Heart right ventricle (tissue), 16 donors: ENCODE results near the gene DNAH3. TPM values are rescaled to one million over a fixed set of nuclear protein-coding genes. Genes with fewer than 3 reads are reported as not detected.

Experiments
- ATAC-seq, 8 donors: fragments of 200-7000 bp; cut with Tn5 transposase; one replicate each; pipeline ENCODE4 v1.9.1; 2020; ENCODE audit warnings: mild to moderate bottlenecking in 8 of 8, moderate library complexity in 8 of 8, moderate number of reproducible peaks in 1 of 8
- DNase-seq, 2 donors: peaks; one replicate each; pipeline ENCODE4 v3.0.0-alpha.2; 2020
- H3K27ac ChIP-seq, 10 donors: fragments of 200-600 bp; sonication (generic) in 2 of 10; one replicate each; pipeline versions ENCODE4 v1.5.0 to v1.8.0; 2020 to 2022; ENCODE audit warnings: mild to moderate bottlenecking in 3 of 10
- H3K27me3 ChIP-seq, 7 donors: fragments of 200-600 bp; one replicate each; pipeline ENCODE4 v1.8.0; 2021 to 2022; ENCODE audit warnings: mild to moderate bottlenecking in 2 of 7
- H3K36me3 ChIP-seq, 9 donors: fragments of 200-600 bp; sonication (generic) in 1 of 9; one replicate each; pipeline versions ENCODE4 v1.5.0 to v1.8.0; 2020 to 2022; ENCODE audit warnings: mild to moderate bottlenecking in 2 of 9
- H3K4me1 ChIP-seq, 9 donors: fragments of 200-600 bp; sonication (generic) in 1 of 9; one replicate each; pipeline versions ENCODE4 v1.5.0 to v1.8.0; 2020 to 2022; ENCODE audit warnings: mild to moderate bottlenecking in 4 of 9
- H3K4me3 ChIP-seq, 10 donors: fragments of 200-600 bp; sonication (generic) in 2 of 10; one replicate each; pipeline versions ENCODE4 v1.5.0 to v1.8.0; 2020 to 2022; ENCODE audit warnings: mild to moderate bottlenecking in 7 of 10, moderate library complexity in 2 of 10
- H3K9me3 ChIP-seq, 11 donors: fragments of 200-600 bp in 10 of 11; sonication (generic) in 2 of 11; one replicate each; pipeline versions ENCODE4 v1.5.0 to v1.8.0; 2013 to 2022; ENCODE audit warnings: mild to moderate bottlenecking in 2 of 11, control low read depth in 1 of 11, moderate library complexity in 1 of 11
- CTCF ChIP-seq, 9 donors: fragments of 200-600 bp; sonication (generic) in 2 of 9; IDR thresholded peaks; one replicate each; pipeline versions ENCODE4 v1.5.0 to v1.8.0; 2021 to 2022; ENCODE audit warnings: antibody characterized with exemption in 9 of 9, mild to moderate bottlenecking in 5 of 9, moderate library complexity in 1 of 9
- WGBS, 2 donors: extraction: QIAGEN DNeasy Blood & Tissue Kit; methylation state at CpG; one replicate each; pipeline ENCODE4 v1.1.7; 2013; ENCODE audit warnings: inconsistent platforms in 1 of 2; 5-methylcytosine and 5-hydroxymethylcytosine counted together
- intact Hi-C, 10 donors: fragments of 100-400 bp; cut with DNase I; formaldehyde crosslinking; loops; one replicate each; pipeline versions ENCODE4 v1.11.1 to v1.14.2; 2022
- polyA plus RNA-seq, 2 donors: library from polyadenylated mRNA; stranded (reverse); fragments of 200-250 nt; gene quantifications; one replicate each; pipeline ENCODE4 v1.2.3, GENCODE V29; 2013
- total RNA-seq, 10 donors: library from RNA; stranded (reverse); fragmentation: NEBNext Ultra II Directional in 3 of 10; extraction: Animal tissue kit (Norgen Biotek cat#: 25700) in 3 of 10; gene quantifications; one replicate each; pipeline versions ENCODE4 v1.2.1 to v1.2.4, GENCODE V29; 2021 to 2023
- donor health status: Arrhythmogenic right ventricular cardiomyopathy.
- donor health status: ischemic (EF 13 %, LVEDD 7.1; RV severe dilation, severe dysfunction).
- donor health status: healthy with polysubstance abuse.
- donor health status: DM: no; HTN: yes; CAD: no.
- donor health status: DM: no; HTN: no; CAD: no.
- donor health status: ischemic (EF 25% LVEDD 6.9; RV normal size, moderate dysfunction).
- donor health status: ischemic (EF 25% LVEDD 5.7; RV mildly dilated, moderate dysfunction).
- donor health status: healthy.
- donor health status: DM: yes; HTN: yes; CAD: no.
- donor health status: Ischemic cardiomyopathy.
- donor health status: ischemic (EF 35%, LVEDD 5.7; RV mildly dilated, moderate dysfunction).
- donor health status: nonischemic (EF 11% LVEDD 7.7; RV severe dilation, severe dysfunction).
- donor health status: DM: yes; HTN: yes; CAD: no.
- donor health status: PGD.
- donor health status: ischemic (EF 29% LVEDD 5.4; RV normal size, mild dysfunction).
- donor health status: nonischemic (EF 23%, LVEDD 6.1; RV moderate dilation, normal function).

The DNAH3 gene
- total and polyA plus RNA-seq, 12 donors, result 0.39 to 3.7 (median 1.0) TPM; not detected in 1

DNA sequence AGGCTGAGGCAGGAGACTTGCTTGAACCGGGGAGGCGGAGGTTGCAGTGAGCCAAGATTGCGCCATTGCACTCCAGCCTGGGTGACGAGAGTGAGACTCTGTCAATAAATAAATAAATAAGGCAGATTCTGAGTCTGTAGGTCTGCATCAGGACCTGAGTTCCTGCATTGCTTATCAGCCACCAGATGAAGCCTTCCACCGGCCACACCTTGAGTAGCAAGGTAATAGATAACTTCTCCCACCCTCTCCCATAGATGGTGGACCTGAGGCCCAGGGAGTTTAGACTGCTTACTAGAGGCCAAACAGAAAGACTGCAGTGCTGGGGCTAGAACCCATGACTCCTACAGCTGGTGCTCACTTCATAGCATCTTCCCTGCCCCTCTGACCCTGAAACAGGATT is 38.7 kb upstream of the DNAH3 start:
- intact Hi-C loops, result loop anchor here in 9 of 10 donors (2.0 to 10.0 kb wide), 7 partner anchors 85 to 1125 kb away; partner anchors contain the start of gene CRYM (in 1 of the 9)

DNA sequence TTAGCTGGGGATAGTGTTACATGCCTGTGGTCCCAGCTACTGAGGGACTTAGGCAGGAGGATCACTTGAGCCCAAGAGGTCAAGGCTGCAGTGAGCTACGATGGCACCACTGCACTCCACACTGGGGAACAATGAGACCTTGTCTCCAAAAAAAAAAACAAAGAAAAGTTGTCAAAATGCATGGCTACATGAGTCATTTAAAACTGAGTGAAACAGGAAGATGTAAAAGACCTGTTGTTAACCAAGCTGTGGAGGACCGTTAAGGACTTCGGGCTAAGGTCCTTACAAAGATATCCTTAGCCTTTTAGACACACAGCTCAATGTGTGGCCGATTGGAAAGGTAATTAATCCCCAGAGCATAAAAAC is 35.7 kb upstream of the DNAH3 start:
- Histone ChIP-seq H3K36me3 (peaks cover 0 to 28% (median 12%) of the 10 kb centered on the region in 9 donors), H3K27me3 (no peaks in the 10 kb centered on the region), H3K9me3 (peaks cover 0 to 10% (median 0%) of the 10 kb centered on the region in 11 donors), H3K4me3 (no peak overlapping the region), H3K27ac (no peak overlapping the region), H3K4me1 (peaks cover 0 to 8% (median 0%) of the 10 kb centered on the region in 9 donors)
- ATAC-seq (no peak), DNase-seq (no peak)
- intact Hi-C loops, result loop anchor here in 6 of 10 donors (5.0 to 10.0 kb wide), 6 partner anchors 88 to 1128 kb away; partner anchors contain the start of gene CRYM (in 1 of the 6)
- 65 to 82% methylated on average over 4 of the region's 4 CpGs for WGBS, 2 donors
- no peak for TF ChIP-seq CTCF (IDR thresholded peaks at IDR 0.05)

More for the DNA sequence above, 38.7 kb upstream of the DNAH3 start:
- no peak for TF ChIP-seq CTCF (IDR thresholded peaks at IDR 0.05)
- Histone ChIP-seq H3K4me3 (no peak overlapping the region), H3K27ac (no peak overlapping the region), H3K27me3 (no peaks in the 10 kb centered on the region), H3K9me3 (peaks cover 0 to 6% (median 0%) of the 10 kb centered on the region in 11 donors), H3K4me1 (peaks cover 0 to 8% (median 0%) of the 10 kb centered on the region in 9 donors), H3K36me3 (no peaks in the 10 kb centered on the region)
- DNase-seq, result no peak
- WGBS, 2 donors, result 85 to 90% methylated on average over 5 of the region's 5 CpGs
- no peak for ATAC-seq

DNA sequence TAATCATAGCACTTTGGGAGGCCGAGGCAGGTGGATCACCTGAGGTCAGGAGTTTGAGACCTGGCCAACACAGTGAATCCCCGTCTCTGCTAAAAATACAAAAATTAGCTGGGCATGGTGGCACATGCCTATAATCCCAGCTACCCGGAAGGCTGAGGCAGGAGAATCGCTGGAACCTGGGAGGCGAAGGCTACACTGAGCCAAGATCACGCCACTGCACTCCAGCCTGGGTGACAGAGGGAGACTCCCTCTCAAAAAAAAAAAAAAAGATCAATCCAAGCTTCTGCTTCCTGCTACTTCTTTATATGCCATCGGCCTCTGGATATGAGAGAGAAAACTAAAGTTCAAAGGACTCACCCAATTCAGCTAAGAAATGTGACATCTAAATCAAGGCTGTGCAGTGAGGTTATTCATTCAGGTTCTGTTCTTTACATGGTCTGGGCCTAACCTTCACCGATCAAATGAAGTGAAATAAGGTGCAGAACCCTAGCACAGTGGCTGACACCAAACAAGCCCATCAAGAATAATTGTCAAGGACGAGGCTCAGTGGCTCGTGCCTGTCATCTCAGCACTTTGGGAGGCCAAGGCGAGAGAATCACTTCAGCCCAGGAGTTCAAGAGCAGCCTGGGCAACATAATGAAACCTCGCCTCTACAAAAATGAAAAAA is 35.1 kb upstream of the DNAH3 start:
- intact Hi-C loops, result loop anchor here in 6 of 10 donors (5.0 to 10.0 kb wide), 6 partner anchors 89 to 1129 kb away; partner anchors contain the start of gene CRYM (in 1 of the 6)
- no peak overlapping the region for H3K4me3 ChIP-seq
- peaks cover 0 to 11% (median 0%) of the 10 kb centered on the region in 11 donors for H3K9me3 ChIP-seq
- 89 to 91% methylated on average over 12 of the region's 12 CpGs for WGBS, 2 donors
- TF ChIP-seq CTCF (IDR thresholded peaks at IDR 0.05), result no peak
- DNase-seq (no peak), ATAC-seq (no peak)
- H3K27ac ChIP-seq, result no peak overlapping the region
- peaks cover 0 to 8% (median 0%) of the 10 kb centered on the region in 9 donors for H3K4me1 ChIP-seq
- H3K27me3 ChIP-seq, result no peaks in the 10 kb centered on the region
- peaks cover 0 to 33% (median 18%) of the 10 kb centered on the region in 9 donors for H3K36me3 ChIP-seq

DNA sequence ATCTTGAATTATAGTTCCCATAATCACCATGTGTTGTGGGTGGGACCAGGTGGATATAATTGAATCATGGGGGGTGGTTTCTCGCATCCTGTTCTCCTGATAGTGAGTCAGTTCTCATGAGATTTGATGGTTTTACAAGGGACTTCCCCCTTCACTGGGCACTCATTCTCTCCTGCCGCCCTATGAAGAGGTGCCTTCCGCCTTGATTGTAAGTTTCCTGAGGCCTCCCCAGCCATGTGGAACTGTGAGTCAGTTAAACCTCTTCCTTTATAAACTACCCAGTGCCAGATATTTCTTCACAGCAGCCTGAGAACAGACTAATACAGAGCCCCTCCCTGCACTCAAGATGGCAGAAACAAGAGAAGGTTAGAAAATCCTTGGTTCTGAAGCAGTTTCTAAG is 34.2 kb upstream of the DNAH3 start:
- no peak for ATAC-seq
- Histone ChIP-seq H3K4me3 (no peak overlapping the region), H3K36me3 (peaks cover 0 to 43% (median 27%) of the 10 kb centered on the region in 9 donors), H3K27me3 (no peaks in the 10 kb centered on the region), H3K4me1 (peaks cover 0 to 8% (median 0%) of the 10 kb centered on the region in 9 donors), H3K27ac (no peak overlapping the region), H3K9me3 (peaks cover 0 to 9% (median 0%) of the 10 kb centered on the region in 11 donors)
- TF ChIP-seq CTCF (IDR thresholded peaks at IDR 0.05), result no peak
- DNase-seq, result no peak
- intact Hi-C loops, result loop anchor here in 6 of 10 donors (5.0 to 10.0 kb wide), 6 partner anchors 90 to 1130 kb away; partner anchors contain the start of gene CRYM (in 1 of the 6)
- WGBS, 2 donors, result 79 to 88% methylated on average over 3 of the region's 3 CpGs
